Activated CD4-positive, CD25-positive, alpha-beta regulatory T cell (primary cell): Measurements from ENCODE around the gene DYNC2H1.

Experiments used
- DNase-seq, 4 experiments: peaks; one replicate each; lab custom pipeline; 2025; lab: John Stamatoyannopoulos, UW

The DYNC2H1 gene

GRCh38 chr11:103465555-103466140, 356.4 kb downstream of the DYNC2H1 start:
- no peak for DNase-seq

GRCh38 chr11:103471546-103471945, 362.3 kb downstream of the DYNC2H1 start:
- DNase-seq: no peak

GRCh38 chr11:103476874-103477273, 367.6 kb downstream of the DYNC2H1 start:
- DNase-seq: no peak

- DNase-seq: no peak
These were observed 371.2 kb downstream of the DYNC2H1 start for GRCh38 chr11:103480421-103480820.

- DNase-seq: no peak
These were observed 374.8 kb downstream of the DYNC2H1 start for GRCh38 chr11:103483996-103484395.

GRCh38 chr11:103484545-103484944, 375.3 kb downstream of the DYNC2H1 start:
- DNase-seq: no peak

- DNase-seq: no peak
These were observed 377.4 kb downstream of the DYNC2H1 start for GRCh38 chr11:103486604-103487003.

- no peak for DNase-seq
These were observed 377.9 kb downstream of the DYNC2H1 start for GRCh38 chr11:103487113-103487512.

- no peak for DNase-seq
These were observed 378.8 kb downstream of the DYNC2H1 start for GRCh38 chr11:103488031-103488461.

GRCh38 chr11:103488579-103488978, 379.4 kb downstream of the DYNC2H1 start:
- no peak for DNase-seq

- DNase-seq: no peak
These were observed 382.6 kb downstream of the DYNC2H1 start for GRCh38 chr11:103491777-103492176.

GRCh38 chr11:103494491-103494890, 385.3 kb downstream of the DYNC2H1 start:
- no peak for DNase-seq

- no peak for DNase-seq
These were observed 388.0 kb downstream of the DYNC2H1 start for GRCh38 chr11:103497268-103497667.

GRCh38 chr11:103499710-103500340, 390.6 kb downstream of the DYNC2H1 start:
- no peak for DNase-seq

- no peak for DNase-seq
These were observed 406.1 kb downstream of the DYNC2H1 start for GRCh38 chr11:103515283-103515682.

GRCh38 chr11:103520792-103521191, 411.6 kb downstream of the DYNC2H1 start:
- no peak for DNase-seq

GRCh38 chr11:103525069-103525468, 415.8 kb downstream of the DYNC2H1 start:
- no peak for DNase-seq

- no peak for DNase-seq
These were observed 418.8 kb downstream of the DYNC2H1 start for GRCh38 chr11:103528046-103528445.

GRCh38 chr11:103528596-103528995, 419.4 kb downstream of the DYNC2H1 start:
- DNase-seq: no peak

GRCh38 chr11:103529181-103529684, 420.0 kb downstream of the DYNC2H1 start:
- DNase-seq: no peak
